B cell (primary cell): Measurements from ENCODE around the gene NPC2.

Experiments used
- CTCF ChIP-seq: fragments of 200-600 bp; IDR thresholded peaks from one replicate; pipeline ENCODE4 v1.8.0; 2022; ENCODE audit warnings: antibody characterized with exemption, mild to moderate bottlenecking
- EZH2 ChIP-seq: IDR thresholded peaks from 2 replicates; pipeline ENCODE4 v1.6.1; 2012; ENCODE audit warnings: borderline replicate concordance, low read depth, mild to moderate bottlenecking, moderate library complexity, low read length; ENCODE audit not compliant: insufficient read depth, poor library complexity, severe bottlenecking

- TF ChIP-seq CTCF = no peak
- no peak for TF ChIP-seq EZH2
Measured at GRCh38 chr14:74469548-74470518, 23.3 kb downstream of the NPC2 start.
